Measurements from ENCODE around the gene CHAT.

Gene CHAT

GRCh38 chr10:49605939-49606509, 7.8 kb upstream of the CHAT start:
- TF ChIP-seq, protein P1, sequence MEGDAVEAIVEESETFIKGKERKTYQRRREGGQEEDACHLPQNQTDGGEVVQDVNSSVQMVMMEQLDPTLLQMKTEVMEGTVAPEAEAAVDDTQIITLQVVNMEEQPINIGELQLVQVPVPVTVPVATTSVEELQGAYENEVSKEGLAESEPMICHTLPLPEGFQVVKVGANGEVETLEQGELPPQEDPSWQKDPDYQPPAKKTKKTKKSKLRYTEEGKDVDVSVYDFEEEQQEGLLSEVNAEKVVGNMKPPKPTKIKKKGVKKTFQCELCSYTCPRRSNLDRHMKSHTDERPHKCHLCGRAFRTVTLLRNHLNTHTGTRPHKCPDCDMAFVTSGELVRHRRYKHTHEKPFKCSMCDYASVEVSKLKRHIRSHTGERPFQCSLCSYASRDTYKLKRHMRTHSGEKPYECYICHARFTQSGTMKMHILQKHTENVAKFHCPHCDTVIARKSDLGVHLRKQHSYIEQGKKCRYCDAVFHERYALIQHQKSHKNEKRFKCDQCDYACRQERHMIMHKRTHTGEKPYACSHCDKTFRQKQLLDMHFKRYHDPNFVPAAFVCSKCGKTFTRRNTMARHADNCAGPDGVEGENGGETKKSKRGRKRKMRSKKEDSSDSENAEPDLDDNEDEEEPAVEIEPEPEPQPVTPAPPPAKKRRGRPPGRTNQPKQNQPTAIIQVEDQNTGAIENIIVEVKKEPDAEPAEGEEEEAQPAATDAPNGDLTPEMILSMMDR (IDR thresholded peaks at IDR 0.05; ENCODE audit: low read depth, low read length, missing control alignments): no peak
- DNase-seq (ENCODE audit: extremely low read depth, low read depth): no peak
- H3K4me3 ChIP-seq (replicated peaks; ENCODE audit: low read depth, low read length): no peak overlapping the region

GRCh38 chr10:49606981-49607535, 6.8 kb upstream of the CHAT start:
- no peak overlapping the region for H3K4me3 ChIP-seq (replicated peaks; ENCODE audit: low read depth, low read length)
- peak; percentile 9 for DNase-seq (ENCODE audit: extremely low read depth, low read depth)
- TF ChIP-seq, protein P1 (IDR thresholded peaks at IDR 0.05; ENCODE audit: low read depth, low read length, missing control alignments): no peak

DNA sequence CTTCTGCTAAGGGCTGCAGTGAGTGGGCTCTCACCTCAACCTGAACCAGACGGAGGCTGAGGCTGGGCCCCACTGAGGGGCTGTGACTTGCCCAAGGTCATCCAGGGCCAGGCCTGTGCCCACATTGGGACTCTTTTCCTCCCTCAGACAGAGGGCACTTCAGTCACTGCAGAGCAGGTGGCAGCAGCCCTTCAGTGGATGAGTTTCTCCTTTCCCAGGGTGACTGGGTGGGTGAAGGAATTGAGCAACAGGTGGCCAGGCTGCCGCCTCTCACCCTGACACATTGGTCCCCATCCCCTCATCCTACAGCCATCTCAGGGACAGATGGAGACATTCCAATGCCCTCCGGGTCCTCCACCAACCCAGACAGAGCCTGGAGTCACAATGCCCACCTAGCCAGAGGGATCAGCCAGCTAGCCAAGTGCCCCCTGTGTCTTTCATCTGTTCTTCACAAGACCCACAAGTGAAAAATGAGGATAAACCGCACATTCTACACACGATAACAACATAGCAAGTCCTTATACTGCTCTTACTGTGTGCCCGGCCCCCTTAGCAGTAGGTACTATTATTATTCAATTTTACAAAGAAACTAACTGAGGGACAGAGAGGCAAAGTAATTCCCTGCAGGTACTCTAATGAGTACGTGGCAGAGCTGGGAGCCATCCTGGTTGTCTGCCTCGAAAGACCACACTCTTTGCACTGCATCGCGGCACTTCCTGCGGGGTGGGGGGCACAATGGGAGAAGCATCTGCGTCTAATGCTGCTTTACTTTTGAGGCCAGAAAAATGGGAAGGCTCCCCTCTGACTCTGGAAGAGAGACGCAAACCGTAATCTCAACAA, 5.5 kb upstream of the CHAT start:
- DNase-seq (ENCODE audit: extremely low read depth, low read depth): no peak
- TF ChIP-seq, protein P1 (IDR thresholded peaks at IDR 0.05; ENCODE audit: low read depth, low read length, missing control alignments): no peak
- H3K4me3 ChIP-seq (replicated peaks; ENCODE audit: low read depth, low read length): no peak overlapping the region

DNA sequence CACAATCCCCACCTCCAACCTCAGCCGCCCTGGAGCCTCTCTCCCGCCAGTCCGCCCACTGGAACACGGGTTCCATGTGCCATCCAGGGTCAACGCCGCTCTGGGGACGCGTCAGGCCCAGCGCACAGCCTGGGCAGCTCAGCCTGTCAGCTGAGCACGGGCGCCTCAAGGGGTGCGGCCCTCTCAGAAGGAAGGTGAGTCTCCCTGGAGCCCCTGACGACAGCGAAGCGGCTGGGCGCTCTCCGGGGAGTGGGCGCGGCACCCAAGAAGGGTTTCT, 4.9 kb upstream of the CHAT start:
- no peak for DNase-seq (ENCODE audit: extremely low read depth, low read depth)
- no peak overlapping the region for H3K4me3 ChIP-seq (replicated peaks; ENCODE audit: low read depth, low read length)

GRCh38 chr10:49609283-49610113, 4.3 kb upstream of the CHAT start:
- TF ChIP-seq, protein P1 (IDR thresholded peaks at IDR 0.05; ENCODE audit: low read depth, low read length, missing control alignments): no peak
- no peak overlapping the region for H3K4me3 ChIP-seq (replicated peaks; ENCODE audit: low read depth, low read length)
- no peak for DNase-seq (ENCODE audit: extremely low read depth, low read depth)

More for the DNA sequence above, 4.9 kb upstream of the CHAT start:
- TF ChIP-seq, protein P1 (IDR thresholded peaks at IDR 0.05; ENCODE audit: low read depth, low read length, missing control alignments): no peak

DNA sequence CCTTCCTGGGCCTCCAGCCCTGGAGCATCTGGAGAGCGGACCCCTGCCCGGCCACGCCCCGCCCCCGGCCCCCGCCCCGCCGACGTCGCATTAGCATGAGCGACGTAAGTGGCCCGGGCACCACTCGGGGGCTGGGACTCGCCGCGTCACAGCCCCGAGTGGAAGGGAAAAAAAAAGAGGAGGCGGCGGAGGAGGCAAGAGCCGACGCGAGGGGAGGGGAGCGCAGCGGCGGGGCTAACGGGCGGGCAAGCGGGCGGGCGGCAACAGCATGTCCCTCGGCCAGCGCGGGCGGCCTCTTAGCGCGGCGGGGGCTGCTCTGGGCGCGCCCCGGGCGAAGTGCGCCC, 3.8 kb upstream of the CHAT start, which contains the start of gene SLC18A3:
Gene SLC18A3 (plus strand): TSS at position 197 of the 344 bp plus-strand sequence. CDS start 431 bp downstream, outside the sequence.
- no peak for DNase-seq (ENCODE audit: extremely low read depth, low read depth)
- TF ChIP-seq, protein P1 (IDR thresholded peaks at IDR 0.05; ENCODE audit: low read depth, low read length, missing control alignments): no peak
- H3K4me3 ChIP-seq (replicated peaks; ENCODE audit: low read depth, low read length): no peak within 1 kb of the TSS
